HG02623 (cell line): ENCODE data around the gene ARRB1.

Source experiments
- ATAC-seq: cut with Tn5 transposase; IDR thresholded peaks from one replicate; pipeline ENCODE4 v1.9.1; 2021; ENCODE audit warnings: moderate library complexity; ENCODE audit not compliant: unreplicated experiment

Gene ARRB1

DNA sequence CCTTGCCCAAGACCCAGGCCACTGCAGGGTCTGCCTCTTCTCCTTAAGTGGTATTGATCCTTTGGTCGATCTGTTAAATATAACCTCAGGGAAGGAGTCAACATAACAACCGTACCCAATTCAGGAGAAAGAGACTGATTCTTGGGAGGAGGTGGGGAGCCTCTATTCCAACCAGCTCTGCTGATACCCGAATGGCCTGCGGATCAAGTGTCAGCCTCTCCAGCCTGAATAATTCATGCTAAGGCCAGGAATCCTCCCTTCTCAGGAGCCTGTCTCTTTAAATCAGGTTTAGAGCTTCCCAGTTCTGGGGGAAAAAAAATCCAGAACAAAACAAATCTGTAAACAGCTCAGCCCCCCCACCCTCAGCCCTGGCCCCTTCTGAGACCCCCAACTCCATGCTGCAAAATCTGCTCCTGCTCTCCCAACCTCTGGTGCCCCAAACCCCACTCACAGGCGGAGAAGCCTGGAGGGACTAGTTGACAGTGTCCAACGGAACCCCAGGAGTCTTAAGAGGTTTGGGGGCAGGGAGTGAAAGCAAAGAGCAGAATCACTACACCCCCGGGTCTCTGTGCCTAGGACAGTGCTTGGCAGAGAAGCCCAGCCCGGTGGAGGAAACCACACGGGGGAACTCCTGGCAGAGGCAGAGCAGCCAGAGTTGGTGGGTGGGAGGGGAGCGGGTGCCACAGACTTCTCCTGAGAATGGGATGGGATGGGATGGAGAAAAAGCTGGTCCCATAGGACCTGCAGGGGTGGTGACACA lies 111.8 kb downstream of the ARRB1 start:
- ATAC-seq = no peak

DNA sequence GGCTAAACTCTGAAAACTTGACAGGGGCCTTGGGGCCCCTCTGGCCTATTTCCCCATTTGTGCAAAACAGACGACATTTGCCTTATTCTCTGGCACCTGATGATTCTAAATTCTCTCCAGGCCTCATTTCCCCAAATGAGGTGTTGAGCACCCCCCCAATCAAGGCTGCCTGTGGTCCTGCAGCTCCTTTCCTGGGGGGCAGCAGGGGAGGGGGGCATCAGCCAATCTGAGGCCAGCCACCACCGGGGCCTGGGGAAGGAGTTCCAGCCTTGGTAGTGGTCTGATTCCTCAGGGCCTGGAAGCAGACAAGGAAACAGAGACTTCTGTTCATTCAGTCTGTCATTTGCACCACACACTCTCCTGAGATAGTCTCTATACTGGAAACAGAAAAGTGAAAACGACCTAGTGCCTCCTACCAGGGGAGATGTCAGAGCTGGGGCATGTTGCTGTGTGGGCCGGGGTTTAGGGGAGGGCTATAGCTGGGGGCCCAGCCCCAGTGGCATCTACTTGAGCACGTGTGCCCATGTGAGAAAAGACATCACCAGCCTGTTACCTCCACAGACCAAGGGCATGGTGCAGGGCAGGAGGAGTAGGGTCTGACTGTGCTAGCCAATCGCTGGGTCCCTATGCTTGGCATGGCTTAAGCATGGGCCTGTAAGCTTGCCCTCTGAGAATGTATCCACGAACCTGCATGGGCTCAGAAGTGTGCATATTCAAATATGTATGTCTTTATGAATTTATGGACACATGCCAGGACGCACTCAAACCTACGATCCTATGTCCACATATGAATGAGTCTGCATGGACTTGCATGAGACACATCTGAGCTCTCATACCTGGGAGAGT lies 112.6 kb downstream of the ARRB1 start:
- ATAC-seq = no peak

DNA sequence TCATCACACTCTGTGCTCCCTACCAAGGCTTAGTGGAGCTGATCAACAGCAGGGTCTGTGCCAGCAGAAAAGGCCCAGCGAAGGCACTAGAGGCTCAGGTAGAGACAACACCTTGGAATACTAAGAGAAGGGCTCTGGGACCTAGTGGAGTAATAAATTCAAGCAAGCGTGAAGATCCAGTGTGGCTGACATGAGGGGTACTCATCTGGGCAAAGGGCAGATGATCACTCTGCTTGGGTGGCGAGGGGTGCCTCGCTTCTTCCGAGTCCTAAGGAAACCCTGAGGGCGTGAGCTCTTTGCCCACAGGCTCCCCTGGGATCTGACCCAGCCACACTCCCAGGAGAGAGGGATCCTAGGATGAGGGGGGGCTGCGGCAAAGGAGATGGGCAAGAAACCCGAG lies 114.4 kb downstream of the ARRB1 start:
- ATAC-seq = no peak

DNA sequence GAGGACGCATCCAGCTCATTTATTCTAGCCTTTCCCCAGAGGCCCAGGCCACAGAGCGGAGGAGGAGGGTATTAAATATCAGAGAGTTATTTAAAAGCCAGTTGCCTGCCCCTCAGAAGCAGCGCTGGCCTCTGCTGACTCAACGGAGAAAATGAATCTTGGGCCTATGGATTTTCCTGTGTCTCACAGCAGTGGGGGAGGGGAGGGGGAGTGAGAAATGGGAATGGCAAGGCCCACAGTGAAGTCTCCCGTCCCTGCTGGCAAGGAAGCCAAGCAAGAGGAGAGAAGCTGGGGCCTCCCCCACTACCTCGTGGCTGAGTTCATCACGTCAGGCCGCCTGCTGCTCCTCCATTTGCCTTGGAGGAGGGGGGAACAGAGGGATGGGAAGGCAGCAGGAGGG lies 115.4 kb downstream of the ARRB1 start:
- no peak for ATAC-seq

DNA sequence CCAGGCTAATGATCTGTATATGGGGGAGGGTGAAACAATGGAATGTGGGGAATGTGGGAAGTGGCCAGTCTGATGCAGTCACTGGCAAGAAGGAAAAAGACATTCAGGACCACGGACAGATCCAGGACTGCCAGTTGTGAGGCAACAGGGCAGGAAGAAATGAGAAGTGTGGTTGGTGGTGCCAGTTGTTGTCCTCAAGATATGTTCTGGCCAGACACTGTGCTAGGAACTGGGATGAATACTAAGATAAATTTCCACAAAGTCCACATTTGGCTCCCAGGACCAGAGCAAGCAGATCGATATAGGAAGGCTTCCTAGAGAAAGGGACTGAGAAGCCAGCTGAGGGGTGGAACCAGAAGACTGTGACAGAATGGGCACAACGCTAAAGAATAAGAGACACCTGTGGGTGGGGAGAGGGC lies 117.7 kb downstream of the ARRB1 start:
- no peak for ATAC-seq

DNA sequence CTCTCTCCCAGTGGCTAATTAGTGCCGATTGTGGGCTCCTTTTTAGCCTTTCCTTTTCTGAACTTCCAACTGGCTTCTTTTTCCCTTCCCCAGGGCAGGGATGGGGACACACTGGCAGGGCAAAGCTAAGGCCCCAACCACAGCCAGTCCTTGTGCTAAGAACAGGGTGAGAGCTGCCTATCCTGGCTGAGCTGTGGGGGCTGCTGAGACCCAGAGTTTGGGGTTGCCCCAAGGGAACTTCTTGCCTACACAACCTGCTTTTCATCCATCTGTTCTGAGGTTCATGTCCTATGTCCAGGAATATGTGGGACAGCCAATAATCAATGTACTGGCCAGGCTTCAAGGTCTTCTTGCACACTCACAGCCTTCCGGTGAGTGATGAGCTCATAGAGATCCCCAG lies 120.8 kb downstream of the ARRB1 start:
- no peak for ATAC-seq

DNA sequence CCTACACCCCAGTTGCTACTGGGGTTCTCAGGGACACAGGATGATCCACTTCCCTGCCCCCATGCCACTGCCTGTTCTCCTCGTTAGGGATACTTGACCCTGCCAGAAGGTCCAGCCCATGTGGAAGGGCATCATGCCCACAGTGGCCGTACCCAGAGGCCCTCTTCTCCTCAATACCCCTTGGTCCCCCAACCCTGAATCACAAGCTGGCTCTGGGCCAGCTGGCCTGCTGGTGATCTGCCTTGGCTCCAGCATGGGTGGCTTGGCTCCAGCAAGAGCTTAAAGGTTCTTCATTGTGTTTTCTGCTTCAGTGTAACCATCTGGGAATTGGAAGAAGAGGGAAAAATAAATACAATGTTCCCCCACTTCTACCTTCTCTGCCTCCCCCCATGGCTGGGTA lies 122.0 kb downstream of the ARRB1 start:
- ATAC-seq = no peak

DNA sequence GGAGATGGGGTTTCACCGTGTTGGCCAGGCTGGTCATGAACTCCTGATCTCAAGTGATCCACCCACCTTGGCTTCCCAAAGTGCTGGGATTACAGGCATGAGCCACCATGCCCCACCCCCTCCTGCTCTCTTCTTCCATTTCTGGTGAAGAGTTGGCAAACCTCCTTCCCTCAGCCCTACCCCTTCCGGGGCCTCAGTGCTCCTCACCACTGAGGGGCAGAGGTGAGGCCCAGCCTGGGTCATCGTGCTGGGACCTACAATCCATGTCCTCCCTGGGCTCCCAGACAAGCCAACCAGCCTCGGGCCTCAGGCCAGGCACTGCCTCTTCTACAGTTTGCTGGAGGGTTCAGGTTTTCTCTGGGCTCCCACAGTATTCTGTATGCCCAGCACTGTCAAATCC lies 125.7 kb downstream of the ARRB1 start:
- no peak for ATAC-seq

DNA sequence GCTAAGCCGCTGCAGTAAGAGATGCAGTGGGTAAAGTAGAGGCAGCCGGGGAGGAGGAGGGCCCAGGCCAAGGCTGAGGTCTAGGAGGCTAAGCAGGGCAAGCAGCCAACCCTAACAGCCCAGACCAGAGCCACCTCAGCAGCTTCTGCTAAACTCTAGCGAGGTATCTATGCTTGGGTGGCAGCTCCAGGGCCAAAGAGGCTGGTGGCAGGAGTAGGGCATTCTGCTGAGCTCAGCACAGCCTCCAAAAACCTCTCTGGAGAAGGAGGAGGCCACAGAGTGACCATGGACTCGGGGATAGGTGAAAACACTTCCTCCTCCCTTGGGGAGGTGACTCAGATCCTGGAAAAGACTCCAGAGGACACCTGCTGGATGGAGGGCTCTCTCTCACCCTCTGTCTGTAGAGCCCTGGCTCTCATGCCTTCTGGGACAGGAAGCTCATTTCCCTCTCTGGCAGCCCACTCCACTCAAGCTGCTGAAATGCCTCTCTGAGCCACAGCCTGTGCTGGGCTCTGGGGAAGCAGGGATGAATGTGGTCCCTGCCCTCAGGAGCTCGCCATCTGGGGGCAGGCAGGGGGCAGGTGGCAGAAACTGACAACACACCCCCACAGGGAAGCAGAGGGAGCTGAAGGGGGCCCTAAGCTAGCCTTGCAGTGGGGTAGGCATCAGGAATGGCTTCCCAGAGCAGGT lies 127.4 kb downstream of the ARRB1 start:
- ATAC-seq = no peak

DNA sequence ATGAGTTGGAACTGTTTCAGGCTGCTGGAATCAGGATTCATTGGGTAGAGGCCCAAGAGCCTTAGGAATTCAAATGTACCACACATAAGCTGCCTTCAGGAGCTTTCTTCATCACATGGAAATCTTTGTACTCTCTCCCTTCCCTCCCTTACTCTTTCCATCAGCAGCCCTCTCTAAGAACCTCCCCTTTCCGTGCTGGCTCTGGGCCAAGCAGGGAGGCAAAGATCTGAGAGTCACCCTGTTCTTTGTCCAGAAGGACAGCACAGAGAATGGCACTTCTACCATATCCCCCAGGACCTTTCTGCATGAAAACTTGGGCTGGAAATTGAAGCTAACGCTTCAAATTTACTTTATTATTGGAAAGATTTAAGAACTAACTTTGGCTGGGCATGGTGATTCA lies 131.6 kb downstream of the ARRB1 start:
- ATAC-seq = no peak

DNA sequence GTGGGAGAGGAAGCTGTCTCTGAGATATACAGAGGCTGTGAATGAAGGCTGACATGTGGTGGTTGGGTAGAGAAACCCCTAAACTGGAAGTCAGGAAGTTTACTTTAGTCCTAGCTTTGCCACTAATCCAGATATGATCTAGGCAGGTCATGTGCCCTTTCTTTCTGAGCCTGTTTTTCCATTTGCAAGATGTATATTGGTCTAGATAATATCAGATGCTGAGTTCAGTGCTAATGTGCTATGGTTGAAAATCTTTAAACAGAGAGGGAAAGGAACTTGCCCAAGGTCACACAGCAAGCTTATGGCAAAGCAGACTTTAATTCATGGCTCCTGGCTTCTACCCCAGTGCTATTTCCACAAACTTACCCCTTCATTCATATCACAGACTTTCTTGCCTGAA lies 136.6 kb downstream of the ARRB1 start:
- ATAC-seq = no peak

DNA sequence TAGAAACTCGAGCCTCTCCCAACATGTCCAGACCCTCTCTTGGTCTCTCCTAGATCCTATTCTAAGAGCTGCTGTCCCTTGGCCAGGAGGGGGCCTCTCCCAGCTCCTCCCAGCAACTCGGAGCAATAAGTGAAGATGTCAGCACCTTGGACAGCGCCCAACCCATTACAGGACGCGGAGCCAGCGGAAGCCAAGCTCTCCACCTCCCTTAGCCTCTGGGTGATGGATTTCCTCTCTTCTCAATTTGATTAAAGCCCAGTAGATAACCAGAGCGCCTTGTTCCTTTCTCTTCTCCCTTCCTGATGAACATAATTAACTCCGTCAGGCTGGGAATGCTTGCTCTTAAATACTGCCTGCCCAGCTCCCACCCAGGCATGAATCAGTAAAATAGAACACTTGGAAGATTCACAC lies 137.0 kb downstream of the ARRB1 start:
- no peak for ATAC-seq
